ENCODE measurements around the gene ADAMTSL5.

GRCh38 chr19:1491849-1492170, 21.0 kb downstream of the ADAMTSL5 start:
- no peak for TF ChIP-seq CTCF (IDR thresholded peaks at IDR 0.05; ENCODE audit: insufficient read depth, low read length, poor library complexity, severe bottlenecking)
- TF ChIP-seq EZH2phosphoT487 (conservative IDR thresholded peaks at IDR 0.05; ENCODE audit: low read length) = no peak

All from SU-DHL-6 (cell line).